K562 (cell line): Measurements from ENCODE around the gene TSEN34. TPM values are rescaled to one million over a fixed set of nuclear protein-coding genes. Genes with fewer than 3 reads are reported as not detected.
A peak's percentile ranks its signal among the peaks of the same experiment; 100 is the strongest.

Experiments used
- CEBPG ChIP-seq, 3 experiments: fragments of 200-800 bp in 1 of 3; sonication (Bioruptor generic) in 1 of 3; sonication (generic) in 1 of 3; formaldehyde crosslinking in 1 of 3; IDR thresholded peaks in 2 of 3; conservative IDR thresholded peaks in 1 of 3; 2 replicates each; pipeline versions ENCODE4 v1.6.1 to v1.8.0; 2016 to 2022; ENCODE audit warnings: missing compliant biosample characterization in 2 of 3, missing genetic modification characterization in 2 of 3, mild to moderate bottlenecking in 1 of 3, missing genetic modification reagents in 1 of 3
- CHAMP1 ChIP-seq: fragments of 450-650 bp; IDR thresholded peaks from 2 replicates; pipeline ENCODE4 v1.6.1; 2016; ENCODE audit warnings: mild to moderate bottlenecking
- E2F6 ChIP-seq, 2 experiments: IDR thresholded peaks; 2 replicates each; pipeline ENCODE4 v1.6.1; 2011; ENCODE audit warnings: borderline replicate concordance in 1 of 2, control low read depth in 1 of 2, low read depth in 1 of 2, low read length in 1 of 2, mild to moderate bottlenecking in 1 of 2, mixed read lengths in 1 of 2, moderate library complexity in 1 of 2; ENCODE audit not compliant: insufficient read depth in 1 of 2, insufficient read length in 1 of 2, poor library complexity in 1 of 2, severe bottlenecking in 1 of 2; ENCODE audit errors: extremely low read depth in 1 of 2
- ELK3 ChIP-seq: fragments of 450-650 bp; formaldehyde crosslinking; IDR thresholded peaks from 2 replicates; pipeline ENCODE4 v1.4.0; 2020; ENCODE audit warnings: mild to moderate bottlenecking
- FOXM1 ChIP-seq, 2 experiments: fragments of 450-650 bp in 1 of 2; sonication (generic) in 1 of 2; formaldehyde crosslinking in 1 of 2; IDR thresholded peaks; 2 replicates each; pipeline versions ENCODE4 v1.6.1 to v1.9.0; 2017 to 2022; ENCODE audit warnings: low read depth in 2 of 2, mild to moderate bottlenecking in 2 of 2, missing genetic modification reagents in 1 of 2, moderate library complexity in 1 of 2
- LARP7 ChIP-seq: fragments of 450-650 bp; IDR thresholded peaks from 2 replicates; pipeline ENCODE4 v1.6.1; 2016
- MTA2 ChIP-seq: fragments of 450-650 bp; IDR thresholded peaks from 2 replicates; pipeline ENCODE4 v1.6.1; 2016; ENCODE audit warnings: low read depth
- MYNN ChIP-seq, 2 experiments: sonication (generic); formaldehyde crosslinking in 1 of 2; IDR thresholded peaks; 2 replicates each; pipeline versions ENCODE4 v1.5.0 to v1.6.1; 2016 to 2020; ENCODE audit warnings: antibody characterized with exemption in 1 of 2, missing genetic modification reagents in 1 of 2
- NFE2 ChIP-seq: IDR thresholded peaks from 2 replicates; pipeline ENCODE4 v1.6.1; 2014; ENCODE audit warnings: antibody characterized with exemption, low read depth
- NFIX ChIP-seq: fragments of 250-450 bp; sonication (Bioruptor Pico); IDR thresholded peaks from 2 replicates; pipeline ENCODE4 v1.4.0; 2020; ENCODE audit warnings: low read depth, mild to moderate bottlenecking, moderate library complexity
- NR1H2 ChIP-seq: sonication (generic); formaldehyde crosslinking; IDR thresholded peaks from 2 replicates; pipeline ENCODE4 v1.4.0; 2020; ENCODE audit warnings: mild to moderate bottlenecking, missing genetic modification reagents
- PHF20 ChIP-seq: fragments of 450-650 bp; IDR thresholded peaks from 2 replicates; pipeline ENCODE4 v1.6.1; 2018; ENCODE audit not compliant: partially characterized antibody
- PYGO2 ChIP-seq: fragments of 450-650 bp; IDR thresholded peaks from 2 replicates; pipeline ENCODE4 v1.6.1; 2016; ENCODE audit warnings: mild to moderate bottlenecking, missing genetic modification characterization, moderate library complexity, missing compliant biosample characterization
- TAF9B ChIP-seq: fragments of 450-650 bp; IDR thresholded peaks from 2 replicates; pipeline ENCODE4 v1.6.1; 2018; ENCODE audit warnings: mild to moderate bottlenecking; ENCODE audit not compliant: partially characterized antibody
- TBP ChIP-seq: optimal IDR thresholded peaks from 2 replicates; pipeline ENCODE3; 2011; ENCODE audit warnings: low read depth, low read length, improper control_type of control experiment
- TEAD1 ChIP-seq, 2 experiments: fragments of 450-650 bp in 1 of 2; sonication (generic) in 1 of 2; formaldehyde crosslinking; IDR thresholded peaks; 2 replicates each; pipeline versions ENCODE4 v1.4.0 to v1.8.0; 2020 to 2022; ENCODE audit warnings: mild to moderate bottlenecking in 2 of 2, missing genetic modification reagents in 1 of 2
- ZBTB2 ChIP-seq: fragments of 450-650 bp; IDR thresholded peaks from 2 replicates; pipeline ENCODE4 v1.6.1; 2016; ENCODE audit warnings: antibody characterized with exemption
- ZNF282 ChIP-seq: sonication (generic); formaldehyde crosslinking; IDR thresholded peaks from 2 replicates; pipeline ENCODE4 v1.8.1; 2023; ENCODE audit warnings: missing genetic modification reagents
- ZNF431 ChIP-seq: sonication (generic); formaldehyde crosslinking; IDR thresholded peaks from 2 replicates; pipeline ENCODE4 v1.8.0; 2022; ENCODE audit warnings: mild to moderate bottlenecking, missing genetic modification reagents
- ZZZ3 ChIP-seq: fragments of 450-650 bp; IDR thresholded peaks from 2 replicates; pipeline ENCODE4 v1.6.1; 2016; ENCODE audit warnings: antibody characterized with exemption, mild to moderate bottlenecking, moderate library complexity
- polyA plus RNA-seq, 8 experiments: library from polyadenylated mRNA; depleted of rRNA in 4 of 8; stranded (reverse) in 5 of 8; unstranded in 3 of 8; fragments of >200 nt; fragmentation: Nextera tagmentation in 2 of 8; fragmentation: Illumina TruSeq in 1 of 8; extraction: Ambion mirVana in 2 of 8; extraction: Trizol in 1 of 8; gene quantifications; 2 replicates each; pipeline versions ENCODE4 v1.2.1 to v1.2.3, GENCODE V29; 2011 to 2014; ENCODE audit warnings: inconsistent platforms in 1 of 8, missing spikeins in 1 of 8
- total RNA-seq, 7 experiments: library from RNA; depleted of rRNA in 6 of 7; stranded (reverse); fragments of >200 nt in 6 of 7; fragmentation: Illumina TruSeq in 2 of 7; extraction: Trizol in 2 of 7; gene quantifications; 2 replicates each; pipeline versions ENCODE4 v1.2.1 to v1.2.3, GENCODE V29; 2011 to 2021; ENCODE audit warnings: low replicate concordance in 1 of 7

The TSEN34 gene
- total and polyA plus RNA-seq, 9 of the 15 experiments (the other 6 are each of a cell fraction or from before 2014, with no cell fraction given), result 3.1 to 57.6 (median 29.5) TPM

- TF ChIP-seq TEAD1 (CRISPR knock-in tag; IDR thresholded peaks at IDR 0.05) (peak in 1 of 2 experiments; percentile 66; a peak in 2 of 4 replicates), NFIX (CRISPR knock-in tag) (no peak; the same call in 1 of the 2 replicates), TBP (no peak), ZZZ3 (no peak), CEBPG (CRISPR knock-in tag; IDR thresholded peaks at IDR 0.05) (peak; percentile 99), CEBPG (tag; conservative IDR thresholded peaks at IDR 0.05 in 1 of 2, IDR thresholded peaks at IDR 0.05 in 1 of 2) (peak; percentile 98), PYGO2 (peak; percentile 81), MYNN (IDR thresholded peaks at IDR 0.05) (peak; percentile 82; the same call in 1 of the 2 replicates), MYNN (CRISPR knock-in tag; IDR thresholded peaks at IDR 0.05) (no peak), FOXM1 (IDR thresholded peaks at IDR 0.05; ENCODE audit: low read depth) (peak; percentile 66; the same call in 1 of the 2 replicates), FOXM1 (CRISPR knock-in tag; IDR thresholded peaks at IDR 0.05; ENCODE audit: low read depth) (no peak), TAF9B (peak; percentile 72), MTA2 (peak; percentile 79), E2F6 (IDR thresholded peaks at IDR 0.05; ENCODE audit: borderline replicate concordance in 1 of 2, extremely low read depth in 1 of 2, insufficient read depth in 1 of 2, insufficient read length in 1 of 2, low read depth in 1 of 2, low read length in 1 of 2, poor library complexity in 1 of 2, severe bottlenecking in 1 of 2) (peak; percentile 72 to 88), ELK3 (CRISPR knock-in tag) (no peak), PHF20 (no peak), ZNF431 (CRISPR knock-in tag) (peak; percentile 72; the same call in 1 of the 2 replicates), ZNF282 (CRISPR knock-in tag) (no peak), ZBTB2 (no peak), NFE2 (peak; percentile 36), LARP7 (no peak), CHAMP1 (no peak), NR1H2 (CRISPR knock-in tag) (no peak)
Measured at GRCh38 chr19:54207983-54208783, 17.1 kb downstream of the TSEN34 start (continued).
